HepG2 (cell line): Measurements from ENCODE around the gene ATP9B. TPM values are rescaled to one million over a fixed set of nuclear protein-coding genes. Genes with fewer than 3 reads are reported as not detected.

Experiments used
- ATAC-seq: fragments of 200-7000 bp; cut with Tn5 transposase; 3 replicates; pipeline ENCODE4 v1.9.1; 2020; ENCODE audit warnings: mild to moderate bottlenecking, moderate library complexity
- BruUV-seq: library from RNA; stranded (reverse); fragments of 400-500 nt; replicated peaks from 2 replicates; lab custom pipeline; 2021; lab: Mats Ljungman, UMichigan
- CTCF ChIA-PET: fragments of 300-600 bp; formaldehyde crosslinking; extraction: SDS; loops from one replicate; lab custom pipeline; 2021; ENCODE audit warnings: low total read pairs, inconsistent platforms, low intra/inter-chr PET ratio; lab: Yijun Ruan, JAX
- POLR2A ChIA-PET: fragments of 350-600 bp; sonication (Branson Sonifier 250); formaldehyde crosslinking; loops from one replicate; lab custom pipeline; 2020; ENCODE audit warnings: antibody characterized with exemption, inconsistent platforms; lab: Yijun Ruan, JAX
- DNase-seq: peaks from one replicate; pipeline ENCODE4 v3.0.0-alpha.2; 2015; ENCODE audit warnings: low spot score
- FAIRE-seq: peaks from 3 replicates; lab custom pipeline; 2011; peaks lifted over from hg19 to GRCh38; lab: Jason Lieb, UNC
- H2AFZ ChIP-seq: one replicate; pipeline ENCODE4 v1.6.1; 2011; ENCODE audit warnings: low read length, inconsistent platforms
- H3K27ac ChIP-seq: fragments of 300-600 bp; 3 replicates; pipeline ENCODE4 v1.8.0; 2011; ENCODE audit warnings: mixed run types, mild to moderate bottlenecking, mixed read lengths, low read length, inconsistent platforms; ENCODE audit not compliant: insufficient read depth; ENCODE audit errors: extremely low read length
- H3K27me3 ChIP-seq, 2 experiments: fragments of 200-600 bp in 1 of 2; 2 replicates in 1 of 2; 3 replicates in 1 of 2; pipeline versions ENCODE4 v1.6.0 to v1.8.0; 2011; ENCODE audit warnings: low read length in 2 of 2, mild to moderate bottlenecking in 2 of 2, moderate library complexity in 2 of 2, inconsistent platforms in 1 of 2; ENCODE audit not compliant: insufficient read depth in 2 of 2, control insufficient read depth in 1 of 2
- H3K36me3 ChIP-seq, 2 experiments: fragments of 200-600 bp in 1 of 2; replicated peaks in 1 of 2; 2 replicates in 1 of 2; 3 replicates in 1 of 2; pipeline versions ENCODE4 v1.5.1 to v1.8.0; 2011; ENCODE audit warnings: low read length in 2 of 2, inconsistent platforms in 1 of 2; ENCODE audit not compliant: insufficient read depth in 2 of 2, control insufficient read depth in 1 of 2
- H3K4me1 ChIP-seq: 2 replicates; pipeline ENCODE4 v1.5.1; 2012; ENCODE audit warnings: low read length, inconsistent platforms; ENCODE audit not compliant: insufficient read depth
- H3K4me2 ChIP-seq: 2 replicates; pipeline ENCODE4 v1.6.0; 2011; ENCODE audit warnings: low read depth, low read length, inconsistent platforms
- H3K4me3 ChIP-seq, 3 experiments: fragments of 200-600 bp in 1 of 3; sonication (generic), shearing (Covaris generic) in 1 of 3; replicated peaks in 1 of 3; 2 replicates each; pipeline ENCODE4 v1.5.1; 2011 to 2016; ENCODE audit warnings: low read length in 3 of 3, inconsistent platforms in 2 of 3, low read depth in 2 of 3, mild to moderate bottlenecking in 2 of 3, control low read depth in 1 of 3, mixed read lengths in 1 of 3; ENCODE audit not compliant: insufficient read depth in 1 of 3
- H3K79me2 ChIP-seq: one replicate; pipeline ENCODE4 v1.6.1; 2011; ENCODE audit warnings: low read length, inconsistent platforms; ENCODE audit not compliant: insufficient read depth
- H3K9ac ChIP-seq: 2 replicates; pipeline ENCODE4 v1.6.0; 2011; ENCODE audit warnings: mild to moderate bottlenecking, low read depth, low read length, inconsistent platforms; ENCODE audit not compliant: insufficient read depth
- H3K9me3 ChIP-seq: 2 replicates; pipeline ENCODE4 v1.5.1; 2012; ENCODE audit warnings: mild to moderate bottlenecking, low read length
- H4K20me1 ChIP-seq: 2 replicates; pipeline ENCODE4 v1.6.0; 2011; ENCODE audit warnings: inconsistent platforms, mild to moderate bottlenecking, low read length, moderate library complexity; ENCODE audit not compliant: insufficient read depth
- BCL6 ChIP-seq: IDR thresholded peaks from 2 replicates; pipeline ENCODE4 v1.6.1; 2016; ENCODE audit warnings: missing genetic modification reagents, missing compliant biosample characterization
- ERF ChIP-seq: IDR thresholded peaks from 2 replicates; pipeline ENCODE4 v1.6.1; 2018; ENCODE audit warnings: missing biosample characterization, missing genetic modification reagents
- HMG20B ChIP-seq: conservative IDR thresholded peaks from 2 replicates; pipeline ENCODE4 v1.6.1; 2016; ENCODE audit warnings: missing genetic modification reagents, missing compliant biosample characterization
- HMGA1 ChIP-seq: sonication (generic); formaldehyde crosslinking; conservative IDR thresholded peaks from 2 replicates; pipeline ENCODE4 v1.4.0; 2020; ENCODE audit warnings: missing genetic modification reagents
- PAX8 ChIP-seq: sonication (generic); formaldehyde crosslinking; IDR thresholded peaks from 2 replicates; pipeline ENCODE4 v1.8.0; 2022; ENCODE audit warnings: mild to moderate bottlenecking, missing genetic modification reagents, borderline replicate concordance
- REPIN1 ChIP-seq: sonication (generic); formaldehyde crosslinking; IDR thresholded peaks from 2 replicates; pipeline ENCODE4 v1.8.0; 2022; ENCODE audit warnings: missing genetic modification reagents, low read depth, mild to moderate bottlenecking, borderline replicate concordance
- ZBTB7A ChIP-seq: sonication (generic); formaldehyde crosslinking; IDR thresholded peaks from 2 replicates; pipeline ENCODE4 v1.8.0; 2022; ENCODE audit warnings: mild to moderate bottlenecking, missing genetic modification reagents
- ZNF816 ChIP-seq: sonication (generic); formaldehyde crosslinking; IDR thresholded peaks from 2 replicates; pipeline ENCODE4 v1.8.0; 2022; ENCODE audit warnings: missing genetic modification reagents, mild to moderate bottlenecking, borderline replicate concordance
- WGBS: methylation state at CpG from one replicate; pipeline ENCODE4 v1.1.6; 2017; ENCODE audit warnings: low lambda C conversion rate; 5-methylcytosine and 5-hydroxymethylcytosine counted together
- in situ Hi-C: cut with HindIII; loops from 2 replicates; pipeline ENCODE4 v1.10.0; 2017; ENCODE audit warnings: low pct_unique_long_range_greater_than_20kb; ENCODE audit not compliant: extremely low pct_ligation_motif_present
- intact Hi-C: fragments of 100-400 bp; cut with micrococcal nuclease; formaldehyde crosslinking; loops from one replicate; pipeline ENCODE4 v1.10.0; 2022; ENCODE audit not compliant: unreplicated experiment
- polyA plus RNA-seq, 8 experiments: library from polyadenylated mRNA; depleted of rRNA in 3 of 8; stranded (reverse) in 7 of 8; unstranded in 1 of 8; fragments of >200 nt; fragmentation: Illumina TruSeq in 4 of 8; extraction: Trizol in 4 of 8; gene quantifications; 2 replicates each; pipeline versions ENCODE4 v1.2.1 to v1.2.3, GENCODE V29; 2011 to 2016; ENCODE audit warnings: low read depth in 4 of 8, missing spikeins in 1 of 8, mixed read lengths in 1 of 8; ENCODE audit not compliant: insufficient read depth in 1 of 8
- total RNA-seq, 5 experiments: library from RNA; depleted of rRNA; stranded (reverse); fragments of >200 nt; fragmentation: Illumina TruSeq; extraction: Trizol; gene quantifications; 2 replicates each; pipeline ENCODE4 v1.2.3, GENCODE V29; 2016; ENCODE audit warnings: low read depth in 1 of 5
- TF ChIP-seq, protein P1 (sequence below): sonication (generic); formaldehyde crosslinking; IDR thresholded peaks from 2 replicates; pipeline ENCODE4 v1.9.0; 2021; ENCODE audit warnings: missing genetic modification reagents, mild to moderate bottlenecking, borderline replicate concordance
- TF ChIP-seq, protein P2 (sequence below), 2 experiments: sonication (generic) in 1 of 2; formaldehyde crosslinking in 1 of 2; IDR thresholded peaks; 2 replicates each; pipeline versions ENCODE4 v1.5.1 to v1.6.1; 2011 to 2020; ENCODE audit warnings: borderline replicate concordance in 1 of 2, low read depth in 1 of 2, low read length in 1 of 2, mild to moderate bottlenecking in 1 of 2, missing genetic modification reagents in 1 of 2, moderate library complexity in 1 of 2

ATP9B gene
- total and polyA plus RNA-seq, 2 of the 13 experiments (the other 11 are each of a cell fraction or from before 2014, with no cell fraction given), result 10.8 to 11.3 TPM

DNA sequence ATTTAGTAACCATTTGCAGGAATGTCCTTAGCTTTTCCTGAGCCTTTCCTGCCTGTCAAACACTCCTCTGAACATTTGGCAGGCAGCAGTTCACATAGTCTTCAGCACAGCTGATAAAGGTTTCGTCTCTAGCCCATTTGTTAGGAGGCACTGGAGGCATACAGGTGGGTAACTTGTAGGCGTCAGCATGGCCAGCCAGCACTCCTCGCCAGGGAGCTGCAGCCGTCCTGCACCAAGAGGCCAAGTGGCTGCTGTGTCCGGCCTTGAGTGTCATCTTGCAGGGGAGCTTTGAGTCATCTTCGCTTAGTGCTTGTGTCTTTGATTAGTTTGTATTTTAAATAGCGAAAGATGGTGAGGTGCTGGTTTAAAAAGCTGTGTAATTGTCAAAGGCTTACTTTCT, 206.3 kb downstream of the ATP9B start:
- Histone ChIP-seq H2AFZ (no peak overlapping the region), H3K79me2 (no peaks in the 10 kb centered on the region), H3K4me3 (no peak overlapping the region), H3K27me3 (no peaks in the 10 kb centered on the region; a peak in 1 of 5 replicates), H3K9ac (no peak overlapping the region), H4K20me1 (no peaks in the 10 kb centered on the region), H3K36me3 (peaks cover 2 to 19% of the 10 kb centered on the region in 2 experiments; a peak in 4 of 5 replicates), H3K4me2 (no peak overlapping the region)
- in situ Hi-C loops (no loop called here), intact Hi-C loops (no loop called here)
- FAIRE-seq, result no peak
- ATAC-seq, result no peak
- no peak for TF ChIP-seq ZBTB7A
- TF ChIP-seq, all 625 proteins: peak for 0
- no peak for DNase-seq
- Histone ChIP-seq H3K27ac (no peak overlapping the region), H3K4me1 (no peaks in the 10 kb centered on the region), H3K9me3 (no peaks in the 10 kb centered on the region)
- WGBS, result 97% methylated on average over 7 of the region's 7 CpGs
- CTCF ChIA-PET, result no interaction called here
- no TSS peak for BruUV-seq
- POLR2A ChIA-PET, result no interaction called here

DNA sequence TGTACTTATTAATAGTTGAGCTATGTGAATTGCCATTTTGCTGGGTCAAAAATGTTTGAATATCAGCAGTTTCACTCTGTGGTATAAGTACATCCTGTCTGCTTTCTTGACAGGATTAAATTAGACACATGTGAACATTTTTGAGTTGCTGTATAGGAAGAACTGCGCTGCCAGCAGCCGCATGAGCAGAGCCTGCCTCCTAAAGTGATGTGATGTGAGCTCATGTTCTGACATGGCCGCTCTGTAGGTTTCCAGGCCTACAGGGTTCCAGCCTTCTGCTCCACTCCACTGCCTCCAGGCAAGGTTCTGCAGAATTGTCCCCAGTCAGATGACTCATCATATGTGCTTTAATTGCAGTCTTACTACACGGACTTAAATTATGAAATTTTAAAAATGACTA, 206.8 kb downstream of the ATP9B start:
- no peak overlapping the region for H3K4me3 ChIP-seq
- ChIA-PET CTCF (no interaction called here), POLR2A (no interaction called here)
- WGBS, result 95% methylated on average over 4 of the region's 4 CpGs
- H2AFZ ChIP-seq, result no peak overlapping the region
- no peaks in the 10 kb centered on the region for H4K20me1 ChIP-seq
- no peak overlapping the region for H3K27ac ChIP-seq
- FAIRE-seq, result no peak
- TF ChIP-seq REPIN1 (CRISPR knock-in tag), result no peak
- TF ChIP-seq HMGA1 (CRISPR knock-in tag), result no peak
- TF ChIP-seq, protein P1, sequence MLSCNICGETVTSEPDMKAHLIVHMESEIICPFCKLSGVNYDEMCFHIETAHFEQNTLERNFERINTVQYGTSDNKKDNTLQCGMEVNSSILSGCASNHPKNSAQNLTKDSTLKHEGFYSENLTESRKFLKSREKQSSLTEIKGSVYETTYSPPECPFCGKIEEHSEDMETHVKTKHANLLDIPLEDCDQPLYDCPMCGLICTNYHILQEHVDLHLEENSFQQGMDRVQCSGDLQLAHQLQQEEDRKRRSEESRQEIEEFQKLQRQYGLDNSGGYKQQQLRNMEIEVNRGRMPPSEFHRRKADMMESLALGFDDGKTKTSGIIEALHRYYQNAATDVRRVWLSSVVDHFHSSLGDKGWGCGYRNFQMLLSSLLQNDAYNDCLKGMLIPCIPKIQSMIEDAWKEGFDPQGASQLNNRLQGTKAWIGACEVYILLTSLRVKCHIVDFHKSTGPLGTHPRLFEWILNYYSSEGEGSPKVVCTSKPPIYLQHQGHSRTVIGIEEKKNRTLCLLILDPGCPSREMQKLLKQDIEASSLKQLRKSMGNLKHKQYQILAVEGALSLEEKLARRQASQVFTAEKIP, result no peak
- TF ChIP-seq ZNF816 (CRISPR knock-in tag), result no peak
- TF ChIP-seq ERF (CRISPR knock-in tag), result no peak
- TF ChIP-seq BCL6 (CRISPR knock-in tag), result no peak
- TF ChIP-seq PAX8 (CRISPR knock-in tag), result no peak
- TF ChIP-seq HMG20B (CRISPR knock-in tag), result no peak
- TF ChIP-seq, protein P2, sequence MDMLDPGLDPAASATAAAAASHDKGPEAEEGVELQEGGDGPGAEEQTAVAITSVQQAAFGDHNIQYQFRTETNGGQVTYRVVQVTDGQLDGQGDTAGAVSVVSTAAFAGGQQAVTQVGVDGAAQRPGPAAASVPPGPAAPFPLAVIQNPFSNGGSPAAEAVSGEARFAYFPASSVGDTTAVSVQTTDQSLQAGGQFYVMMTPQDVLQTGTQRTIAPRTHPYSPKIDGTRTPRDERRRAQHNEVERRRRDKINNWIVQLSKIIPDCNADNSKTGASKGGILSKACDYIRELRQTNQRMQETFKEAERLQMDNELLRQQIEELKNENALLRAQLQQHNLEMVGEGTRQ (IDR thresholded peaks at IDR 0.05; ENCODE audit: low read depth, low read length), result no peak
- TF ChIP-seq, protein P2 (CRISPR knock-in tag; IDR thresholded peaks at IDR 0.05; ENCODE audit: borderline replicate concordance), result no peak
- H3K36me3 ChIP-seq, result peaks cover 2 to 19% of the 10 kb centered on the region in 2 experiments; a peak in 4 of 5 replicates
- H3K27me3 ChIP-seq, result no peaks in the 10 kb centered on the region; a peak in 1 of 5 replicates
- DNase-seq, result no peak
- in situ Hi-C loops (no loop called here), intact Hi-C loops (no loop called here)
- no peaks in the 10 kb centered on the region for H3K79me2 ChIP-seq
- H3K4me1 ChIP-seq, result no peaks in the 10 kb centered on the region
- no TSS peak for BruUV-seq
- no peak overlapping the region for H3K4me2 ChIP-seq
- no peak overlapping the region for H3K9ac ChIP-seq
- H3K9me3 ChIP-seq, result no peaks in the 10 kb centered on the region
- no peak for ATAC-seq
